Colonic mucosa (tissue), 4 donors: ENCODE results near the gene C19orf73. TPM values are rescaled to one million over a fixed set of nuclear protein-coding genes. Genes with fewer than 3 reads are reported as not detected.
"Not testable (repeated sequence)": the region's sequence is repeated elsewhere in the genome, so short reads cannot be mapped to it uniquely, and the experiment has no call there.

Experiments
- DNase-seq: peaks from one replicate; pipeline ENCODE4 v3.0.0-alpha.2; 2020
- H3K27ac ChIP-seq: fragments of 200-600 bp; one replicate; pipeline ENCODE4 v1.8.0; 2021
- H3K27me3 ChIP-seq: fragments of 200-600 bp; one replicate; pipeline ENCODE4 v1.8.0; 2021
- H3K36me3 ChIP-seq: fragments of 200-600 bp; one replicate; pipeline ENCODE4 v1.8.0; 2021
- H3K4me1 ChIP-seq: fragments of 200-600 bp; one replicate; pipeline ENCODE4 v1.8.0; 2021; ENCODE audit warnings: mild to moderate bottlenecking
- H3K4me3 ChIP-seq: fragments of 200-600 bp; one replicate; pipeline ENCODE4 v1.8.0; 2021
- H3K9ac ChIP-seq, 2 donors: one replicate each; pipeline ENCODE4 v1.7.0; 2013; ENCODE audit warnings: control low read depth in 2 of 2, low read depth in 2 of 2, low read length in 2 of 2
- H3K9me3 ChIP-seq: fragments of 200-600 bp; one replicate; pipeline ENCODE4 v1.8.0; 2021
- CTCF ChIP-seq: fragments of 200-600 bp; IDR thresholded peaks from one replicate; pipeline ENCODE4 v1.8.0; 2022; ENCODE audit warnings: antibody characterized with exemption, mild to moderate bottlenecking
- intact Hi-C: fragments of 100-400 bp; cut with DNase I; formaldehyde crosslinking; loops from one replicate; pipeline ENCODE4 v1.14.1; 2022
- total RNA-seq, 2 donors: library from RNA; stranded (reverse); fragmentation: NEBNext Ultra II Directional in 1 of 2; extraction: Animal tissue kit (Norgen Biotek cat#: 25700) in 1 of 2; gene quantifications; one replicate each; pipeline ENCODE4 v1.2.1, GENCODE V29; 2021
- donor health status: healthy.
- donor health status: DM: no; HTN: no; CAD: no.
- donor health status: DM: no; HTN: no; CAD: no.

C19orf73 gene
- total RNA-seq, 2 donors from 2014 or later, result 3.5 to 4.8 TPM

GRCh38 chr19:49085020-49085867 lies 33.7 kb downstream of the C19orf73 start, which contains the start of gene SNRNP70:
Gene SNRNP70 (plus strand): TSS chr19:49085451. CDS start chr19:49086415, 964 bp downstream.
- peaks cover 8% of the 10 kb centered on the region for H3K36me3 ChIP-seq
- intact Hi-C loops, result no loop called here
- H3K9ac ChIP-seq, result peak within 1 kb of the TSS; percentile 95 to 99
- H3K27me3 ChIP-seq, result no peaks in the 10 kb centered on the region
- TF ChIP-seq CTCF, result no peak
- peaks cover 8% of the 10 kb centered on the region for H3K4me1 ChIP-seq
- H3K4me3 ChIP-seq, result peak within 1 kb of the TSS; percentile 95
- peak within 1 kb of the TSS; percentile 90 for H3K27ac ChIP-seq
- H3K9me3 ChIP-seq, result no peaks in the 10 kb centered on the region
- peak; percentile 98 for DNase-seq

- DNase-seq, result peak; percentile 40
- no peaks in the 10 kb centered on the region for H3K27me3 ChIP-seq
- H3K4me3 ChIP-seq, result peak overlapping the region; percentile 95
- H3K4me1 ChIP-seq, result peaks cover 8% of the 10 kb centered on the region
- H3K36me3 ChIP-seq, result peaks cover 6% of the 10 kb centered on the region
- peak overlapping the region; percentile 90 for H3K27ac ChIP-seq
- no peak for TF ChIP-seq CTCF
- no peaks in the 10 kb centered on the region for H3K9me3 ChIP-seq
- intact Hi-C loops, result no loop called here
- peak overlapping the region; percentile 13 to 99 for H3K9ac ChIP-seq
Measured at GRCh38 chr19:49084206-49085019, 34.5 kb downstream of the C19orf73 start.

GRCh38 chr19:49081273-49081672 lies 37.7 kb downstream of the C19orf73 start:
- Histone ChIP-seq H3K4me1 (peaks cover under 1% of the 10 kb centered on the region), H3K9me3 (no peaks in the 10 kb centered on the region), H3K9ac (no peak overlapping the region), H3K27me3 (no peaks in the 10 kb centered on the region), H3K4me3 (no peak overlapping the region), H3K27ac (no peak overlapping the region), H3K36me3 (no peaks in the 10 kb centered on the region)
- no peak for TF ChIP-seq CTCF
- no peak for DNase-seq
- intact Hi-C loops, result no loop called here

GRCh38 chr19:49080392-49080791 lies 38.6 kb downstream of the C19orf73 start:
- Histone ChIP-seq H3K4me3 (no peak overlapping the region), H3K9me3 (no peaks in the 10 kb centered on the region), H3K4me1 (no peaks in the 10 kb centered on the region), H3K27me3 (no peaks in the 10 kb centered on the region), H3K9ac (no peak overlapping the region), H3K36me3 (no peaks in the 10 kb centered on the region), H3K27ac (no peak overlapping the region)
- no peak for TF ChIP-seq CTCF
- DNase-seq, result no peak
- intact Hi-C loops, result no loop called here

- H3K4me3 ChIP-seq, H3K36me3 ChIP-seq, H3K4me1 ChIP-seq, H3K9me3 ChIP-seq, H3K27ac ChIP-seq, intact Hi-C loops, H3K9ac ChIP-seq: not testable (repeated sequence)
- DNase-seq, result peak; percentile 74
- peaks cover 37% of the 10 kb centered on the region for H3K27me3 ChIP-seq
- TF ChIP-seq CTCF, result peak; percentile 72
Measured at GRCh38 chr19:49074869-49075268, 44.1 kb downstream of the C19orf73 start.
